ENCODE measurements around the gene CCDC28B. TPM values are rescaled to one million over a fixed set of nuclear protein-coding genes. Genes with fewer than 3 reads are reported as not detected.

The CCDC28B gene
- total RNA-seq (2022; extraction: Qiagen RNA extraction) = 1.2 to 2.2 TPM (median 1.7 TPM) in 5 replicates

GRCh38 chr1:32200226-32201010 is at the start of gene CCDC28B:
CCDC28B (plus strand) TSS chr1:32200595; CDS start chr1:32201936, 1,341 bp downstream.

GRCh38 chr1:32179443-32180185 is 20.8 kb upstream of the CCDC28B start, which contains the start of gene TXLNA:
TXLNA (plus strand) TSS chr1:32179675; CDS start chr1:32180346, 671 bp downstream.

GRCh38 chr1:32205401-32206370 is 5.3 kb downstream of the CCDC28B start, which contains the start of gene IQCC:
IQCC (plus strand) TSS chr1:32205671; CDS start chr1:32205682, 11 bp downstream.

GRCh38 chr1:32208891-32209328 is 8.5 kb downstream of the CCDC28B start, which contains the start of gene DCDC2B:
DCDC2B (plus strand) TSS chr1:32209089; CDS start chr1:32209094, 5 bp downstream.

GRCh38 chr1:32221980-32222755 is 21.8 kb downstream of the CCDC28B start, which contains the start of the genes EIF3I and TMEM234:
EIF3I (plus strand) TSS chr1:32222407; CDS start chr1:32222442, 35 bp downstream.
TMEM234 (minus strand) TSS chr1:32222353; CDS start chr1:32222322, 31 bp downstream.

GRCh38 chr1:32246888-32247273 is 46.5 kb downstream of the CCDC28B start, which contains the start of gene FAM167B:
FAM167B (plus strand) TSS chr1:32247222; CDS start chr1:32247422, 200 bp downstream.

GRCh38 chr1:32250893-32251716 is 50.7 kb downstream of the CCDC28B start, which contains the start of gene LCK:
LCK (plus strand) TSS chr1:32251265; CDS start chr1:32274330, 23,065 bp downstream.

Other genes starting within 250 kb of the CCDC28B start
- gene KHDRBS1, start 186.7 kb upstream of the CCDC28B start, total RNA-seq (2022; extraction: Qiagen RNA extraction) = 119 to 146 TPM (median 134 TPM) in 5 replicates
- gene TMEM39B, start 127.7 kb upstream of the CCDC28B start, total RNA-seq (2022; extraction: Qiagen RNA extraction) = 8.2 to 11.6 TPM (median 10.6 TPM) in 5 replicates
- 13.9 to 20.7 TPM (median 14.9 TPM) in 5 replicates for gene KPNA6, start 92.5 kb upstream of the CCDC28B start, total RNA-seq (2022; extraction: Qiagen RNA extraction)
- 24.7 to 35.7 TPM (median 26.5 TPM) in 5 replicates for gene TXLNA, start 20.9 kb upstream of the CCDC28B start, total RNA-seq (2022; extraction: Qiagen RNA extraction)
- gene IQCC, start 5.1 kb downstream of the CCDC28B start, total RNA-seq (2022; extraction: Qiagen RNA extraction) = 1.3 to 2.4 TPM (median 1.9 TPM) in 5 replicates
- not detected in 5 replicates for gene DCDC2B, start 8.5 kb downstream of the CCDC28B start, total RNA-seq (2022; extraction: Qiagen RNA extraction)
- gene TMEM234, start 21.8 kb downstream of the CCDC28B start, total RNA-seq (2022; extraction: Qiagen RNA extraction) = 6.7 to 10.0 TPM (median 9.1 TPM) in 5 replicates
- 261 to 308 TPM (median 275 TPM) in 5 replicates for gene EIF3I, start 21.8 kb downstream of the CCDC28B start, total RNA-seq (2022; extraction: Qiagen RNA extraction)
- 0.16 to 0.70 TPM (median 0.55 TPM) in 5 replicates for gene FAM167B, start 46.6 kb downstream of the CCDC28B start, total RNA-seq (2022; extraction: Qiagen RNA extraction)
- gene LCK, start 50.7 kb downstream of the CCDC28B start, total RNA-seq (2022; extraction: Qiagen RNA extraction) = 0.03 TPM in 1 of 5 replicates, not detected in the others
- gene HDAC1, start 91.5 kb downstream of the CCDC28B start, total RNA-seq (2022; extraction: Qiagen RNA extraction) = 51.1 to 58.3 TPM (median 53.6 TPM) in 5 replicates
- 52.9 to 69.7 TPM (median 64.0 TPM) in 5 replicates for gene MARCKSL1, start 135.6 kb downstream of the CCDC28B start, total RNA-seq (2022; extraction: Qiagen RNA extraction)
- 2.1 to 4.5 TPM (median 3.7 TPM) in 5 replicates for gene FAM229A, start 161.9 kb downstream of the CCDC28B start, total RNA-seq (2022; extraction: Qiagen RNA extraction)
- 0.10 to 0.17 TPM (median 0.15 TPM) in 3 of 5 replicates, not detected in the others for gene TSSK3, start 161.9 kb downstream of the CCDC28B start, total RNA-seq (2022; extraction: Qiagen RNA extraction)
- gene BSDC1, start 193.8 kb downstream of the CCDC28B start, total RNA-seq (2022; extraction: Qiagen RNA extraction) = 17.7 to 21.0 TPM (median 20.6 TPM) in 5 replicates

Measured in A549 treated with Hydrocortisone at 1 μM for 4 hours (cell line).